Measurements from ENCODE around the gene PTPRJ.

DNA sequence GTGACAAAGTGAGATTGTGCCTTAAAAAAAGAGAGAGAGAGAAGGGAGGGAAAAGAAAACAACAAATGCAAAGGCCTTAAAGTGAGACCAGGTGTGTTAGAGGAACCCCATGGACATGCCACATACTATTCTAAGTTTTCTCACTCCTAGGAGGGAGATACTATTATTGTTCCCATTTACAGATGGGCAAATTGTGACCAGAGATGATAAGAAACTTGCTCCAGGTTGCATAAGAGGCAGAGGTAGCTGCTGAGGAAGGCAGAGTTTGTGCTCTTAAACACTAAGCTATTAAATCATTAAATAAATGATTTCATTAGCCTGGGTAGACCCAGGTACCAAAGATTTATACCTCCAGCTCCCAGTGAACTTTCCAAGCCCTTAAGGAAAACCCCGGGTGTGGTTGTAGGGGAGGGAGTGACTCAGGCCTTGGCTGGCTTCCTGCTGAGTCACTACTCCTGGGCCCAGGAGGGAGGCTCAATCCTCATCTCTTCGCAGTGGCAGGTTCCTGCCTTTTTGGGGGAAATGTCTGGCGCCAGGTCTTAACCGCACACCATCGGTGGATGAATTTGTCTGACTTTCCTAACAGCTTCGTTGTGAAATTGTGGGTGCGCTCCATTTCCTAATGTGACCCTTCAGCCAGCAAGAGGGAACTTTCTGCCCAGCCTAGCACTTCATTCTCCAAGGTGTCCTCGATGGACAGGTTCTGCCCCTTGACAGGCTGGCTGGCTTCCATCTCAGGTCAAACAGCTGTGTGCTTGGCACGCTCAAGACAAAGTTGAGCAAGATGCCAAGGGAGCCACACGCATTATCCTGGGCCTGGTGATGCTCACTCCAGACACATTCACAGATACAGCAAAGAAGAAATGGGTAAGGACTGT, 33.4 kb upstream of the PTPRJ start:
- TF ChIP-seq, protein P1, sequence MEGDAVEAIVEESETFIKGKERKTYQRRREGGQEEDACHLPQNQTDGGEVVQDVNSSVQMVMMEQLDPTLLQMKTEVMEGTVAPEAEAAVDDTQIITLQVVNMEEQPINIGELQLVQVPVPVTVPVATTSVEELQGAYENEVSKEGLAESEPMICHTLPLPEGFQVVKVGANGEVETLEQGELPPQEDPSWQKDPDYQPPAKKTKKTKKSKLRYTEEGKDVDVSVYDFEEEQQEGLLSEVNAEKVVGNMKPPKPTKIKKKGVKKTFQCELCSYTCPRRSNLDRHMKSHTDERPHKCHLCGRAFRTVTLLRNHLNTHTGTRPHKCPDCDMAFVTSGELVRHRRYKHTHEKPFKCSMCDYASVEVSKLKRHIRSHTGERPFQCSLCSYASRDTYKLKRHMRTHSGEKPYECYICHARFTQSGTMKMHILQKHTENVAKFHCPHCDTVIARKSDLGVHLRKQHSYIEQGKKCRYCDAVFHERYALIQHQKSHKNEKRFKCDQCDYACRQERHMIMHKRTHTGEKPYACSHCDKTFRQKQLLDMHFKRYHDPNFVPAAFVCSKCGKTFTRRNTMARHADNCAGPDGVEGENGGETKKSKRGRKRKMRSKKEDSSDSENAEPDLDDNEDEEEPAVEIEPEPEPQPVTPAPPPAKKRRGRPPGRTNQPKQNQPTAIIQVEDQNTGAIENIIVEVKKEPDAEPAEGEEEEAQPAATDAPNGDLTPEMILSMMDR (IDR thresholded peaks at IDR 0.05): no peak
- TF ChIP-seq POLR2A (IDR thresholded peaks at IDR 0.05) (no peak), POLR2AphosphoS5 (IDR thresholded peaks at IDR 0.05) (peak; percentile 47 to 76 (median 69))

Data from breast epithelium (tissue), 3 donors.